MM.1S (cell line): ENCODE measurements around the gene CNOT6.

Experiments
- DNase-seq: peaks from one replicate; pipeline ENCODE4 v3.0.0-alpha.2; 2015
- H2AFZ ChIP-seq: fragments of 300-600 bp; sonication (generic); 2 replicates; pipeline ENCODE4 v1.6.0; 2016; ENCODE audit warnings: antibody characterized with exemption, low read length
- H3F3A ChIP-seq: fragments of 300-600 bp; sonication (generic); 2 replicates; pipeline ENCODE4 v1.6.1; 2016; ENCODE audit warnings: mild to moderate bottlenecking, antibody characterized with exemption, low read length, moderate library complexity, mixed read lengths; ENCODE audit not compliant: insufficient read depth
- H3K27ac ChIP-seq: fragments of 300-600 bp; sonication (generic); 2 replicates; pipeline ENCODE4 v1.5.1; 2016; ENCODE audit warnings: mild to moderate bottlenecking, low read length
- H3K27me3 ChIP-seq: fragments of 300-600 bp; sonication (generic); replicated peaks from 2 replicates; pipeline ENCODE4 v1.6.0; 2016; ENCODE audit warnings: low read length; ENCODE audit not compliant: insufficient read depth
- H3K36me3 ChIP-seq: fragments of 300-600 bp; sonication (generic); replicated peaks from 2 replicates; pipeline ENCODE4 v1.6.1; 2016; ENCODE audit warnings: mild to moderate bottlenecking, low read length, mixed read lengths; ENCODE audit not compliant: insufficient read depth
- H3K4me1 ChIP-seq: fragments of 300-600 bp; sonication (generic); 2 replicates; pipeline ENCODE4 v1.6.1; 2016; ENCODE audit warnings: low read length, mixed read lengths
- H3K4me2 ChIP-seq: fragments of 300-600 bp; sonication (generic); 2 replicates; pipeline ENCODE4 v1.6.0; 2016; ENCODE audit warnings: low read depth, low read length
- H3K4me3 ChIP-seq: fragments of 300-600 bp; sonication (generic); 2 replicates; pipeline ENCODE4 v1.5.1; 2016; ENCODE audit warnings: low read length, mixed read lengths
- H3K79me2 ChIP-seq: fragments of 300-600 bp; sonication (generic); 2 replicates; pipeline ENCODE4 v1.6.1; 2016; ENCODE audit warnings: mixed run types, low read length, mixed read lengths
- H3K9ac ChIP-seq: fragments of 300-600 bp; sonication (generic); 2 replicates; pipeline ENCODE4 v1.6.1; 2016; ENCODE audit warnings: low read length, mixed read lengths
- H3K9me2 ChIP-seq: fragments of 300-600 bp; sonication (generic); replicated peaks from 2 replicates; pipeline ENCODE4 v1.6.1; 2016; ENCODE audit warnings: mild to moderate bottlenecking, low read length, mixed read lengths; ENCODE audit not compliant: insufficient read depth
- H3K9me3 ChIP-seq: fragments of 300-600 bp; sonication (generic); replicated peaks from 2 replicates; pipeline ENCODE4 v1.6.1; 2016; ENCODE audit warnings: mild to moderate bottlenecking, low read length, mixed read lengths; ENCODE audit not compliant: insufficient read depth
- H4K20me1 ChIP-seq: fragments of 300-600 bp; sonication (generic); 2 replicates; pipeline ENCODE4 v1.6.1; 2016; ENCODE audit warnings: mild to moderate bottlenecking, low read length, moderate library complexity, mixed read lengths; ENCODE audit not compliant: insufficient read depth
- CTCF ChIP-seq: fragments of 300-600 bp; sonication (generic); IDR thresholded peaks from 2 replicates; pipeline ENCODE4 v1.5.1; 2016; ENCODE audit warnings: antibody characterized with exemption, low read length, mixed read lengths
- EZH2 ChIP-seq: fragments of 300-600 bp; sonication (generic); optimal IDR thresholded peaks from 2 replicates; pipeline ENCODE3; 2017; ENCODE audit warnings: low read depth, mild to moderate bottlenecking, antibody characterized with exemption, low read length, mixed read lengths
- EZH2phosphoT487 ChIP-seq: fragments of 300-600 bp; sonication (generic); IDR thresholded peaks from 2 replicates; pipeline ENCODE4 v1.6.1; 2018; ENCODE audit warnings: antibody characterized with exemption, low read length

CNOT6 gene

DNA sequence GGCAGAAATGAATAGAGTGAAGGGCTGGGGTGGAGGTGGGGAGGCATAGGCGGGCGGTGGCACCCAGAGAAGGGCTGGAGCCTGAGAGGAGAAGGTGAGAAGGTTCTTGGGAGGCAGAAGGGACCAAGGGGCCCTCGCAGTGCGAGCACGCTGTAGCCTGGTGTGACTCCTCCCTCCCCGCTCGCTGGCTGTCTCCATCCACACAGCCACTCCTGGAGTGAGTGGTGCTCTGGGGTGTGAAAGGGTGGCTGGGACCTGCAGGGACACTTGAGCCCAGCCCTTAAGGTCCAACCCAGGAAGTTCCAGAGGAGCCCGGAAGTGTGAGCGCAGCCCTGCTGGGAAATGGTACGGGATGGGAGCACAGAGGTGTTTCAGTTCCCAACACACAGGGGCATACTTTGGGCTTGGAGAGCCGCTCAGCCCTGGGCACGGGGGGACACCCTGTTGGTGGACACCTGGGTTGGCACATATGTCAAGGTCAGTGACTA lies 106.4 kb downstream of the CNOT6 start:
- Histone ChIP-seq H3K4me1 (no peaks in the 10 kb centered on the region), H3K9me3 (no peaks in the 10 kb centered on the region), H3K4me3 (no peak overlapping the region), H3K79me2 (no peaks in the 10 kb centered on the region), H3K9me2 (no peaks in the 10 kb centered on the region), H3K9ac (no peak overlapping the region), H4K20me1 (no peaks in the 10 kb centered on the region), H3K27me3 (peaks cover 78% of the 10 kb centered on the region), H3K27ac (no peak overlapping the region), H2AFZ (no peak overlapping the region), H3K36me3 (no peaks in the 10 kb centered on the region), H3K4me2 (no peak overlapping the region), H3F3A (no peaks in the 10 kb centered on the region)
- no peak for DNase-seq
- TF ChIP-seq EZH2 (no peak), CTCF (no peak), EZH2phosphoT487 (no peak)

DNA sequence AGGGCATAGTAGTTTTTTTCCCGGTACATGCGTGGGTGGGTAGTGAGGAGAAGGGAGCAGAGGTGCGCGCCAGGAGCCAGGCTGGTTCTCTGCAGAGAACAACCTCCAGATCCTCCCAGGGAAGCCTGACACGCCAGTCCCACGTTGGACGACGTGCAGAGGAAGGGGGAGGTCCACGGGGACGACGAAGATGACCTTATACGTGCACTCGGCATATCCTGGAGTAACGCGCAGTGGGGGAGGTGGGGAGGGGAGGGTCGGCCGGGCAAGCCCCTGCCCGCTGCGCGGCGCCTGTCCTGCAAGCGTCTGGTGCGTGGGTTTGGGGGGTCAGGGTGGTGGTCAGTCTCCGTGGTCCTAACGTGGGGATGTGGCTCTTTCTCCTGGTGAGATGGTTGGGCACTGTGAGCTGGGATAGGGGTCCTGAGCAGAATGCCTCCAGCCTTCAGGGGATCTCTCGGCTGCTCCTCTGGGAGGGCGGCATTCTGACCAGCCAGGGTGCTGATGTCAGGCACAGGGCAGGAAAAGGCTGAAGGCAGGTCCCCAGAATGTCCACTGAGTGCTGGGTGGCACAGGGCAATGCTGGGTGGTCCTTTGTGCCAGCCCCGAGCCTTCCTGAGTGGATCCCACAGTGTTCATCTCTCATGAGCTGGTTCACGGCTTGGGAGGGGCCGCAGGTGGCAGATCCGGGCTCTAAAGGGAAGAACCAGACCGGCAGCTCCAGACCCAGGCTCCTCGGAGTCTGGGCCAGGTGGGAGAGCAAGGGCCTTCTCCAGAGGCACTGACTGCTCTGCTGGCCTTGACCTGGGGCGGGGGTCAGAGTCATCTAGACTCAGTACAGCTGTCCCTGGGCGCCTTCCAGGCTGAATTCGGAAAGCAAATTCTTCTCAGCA lies 107.7 kb downstream of the CNOT6 start:
- Histone ChIP-seq H3K4me3 (no peak overlapping the region), H3K9me2 (no peaks in the 10 kb centered on the region), H3K79me2 (no peaks in the 10 kb centered on the region), H3K27me3 (peaks cover 69% of the 10 kb centered on the region), H3K9me3 (no peaks in the 10 kb centered on the region), H3K9ac (no peak overlapping the region), H3F3A (no peaks in the 10 kb centered on the region), H4K20me1 (no peaks in the 10 kb centered on the region), H3K36me3 (no peaks in the 10 kb centered on the region), H3K4me2 (no peak overlapping the region), H2AFZ (no peak overlapping the region), H3K27ac (no peak overlapping the region), H3K4me1 (no peaks in the 10 kb centered on the region)
- no peak for TF ChIP-seq EZH2
- no peak for DNase-seq

DNA sequence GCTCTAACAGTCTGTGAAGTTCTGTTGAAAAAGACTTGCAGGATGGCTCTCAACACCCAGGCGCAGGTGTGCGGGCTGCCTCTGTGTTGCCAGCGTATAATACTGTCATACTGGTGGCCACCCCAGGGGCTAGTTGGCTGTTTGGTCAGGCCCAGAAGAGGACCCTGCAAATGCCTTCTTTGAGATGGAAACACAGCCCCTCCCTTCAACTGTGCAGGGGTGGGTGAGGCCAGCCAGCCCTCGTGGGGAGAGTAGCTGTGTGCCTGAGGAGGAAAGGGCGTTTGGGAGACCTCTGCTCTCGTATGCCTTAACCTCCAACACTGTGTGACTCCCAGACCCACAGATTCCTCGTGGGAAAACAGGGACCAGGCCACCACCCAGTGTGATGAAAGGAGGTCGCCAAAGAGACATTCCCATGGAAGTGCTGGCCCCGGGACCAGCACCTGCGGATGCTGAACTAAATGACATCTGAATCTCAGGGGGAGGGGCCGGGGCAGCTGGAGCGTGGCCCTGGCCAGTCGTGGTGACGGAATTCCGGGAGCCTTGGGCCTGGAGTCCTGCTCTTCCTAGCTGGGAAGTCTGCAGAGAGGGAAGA lies 108.4 kb downstream of the CNOT6 start:
- H3K9me2 ChIP-seq = no peaks in the 10 kb centered on the region
- no peaks in the 10 kb centered on the region for H3F3A ChIP-seq
- no peaks in the 10 kb centered on the region for H3K4me1 ChIP-seq
- H2AFZ ChIP-seq = no peak overlapping the region
- no peak overlapping the region for H3K9ac ChIP-seq
- H3K79me2 ChIP-seq = no peaks in the 10 kb centered on the region
- no peak overlapping the region for H3K27ac ChIP-seq
- H3K4me3 ChIP-seq = no peak overlapping the region
- H3K27me3 ChIP-seq = peaks cover 62% of the 10 kb centered on the region
- no peaks in the 10 kb centered on the region for H3K9me3 ChIP-seq
- no peak overlapping the region for H3K4me2 ChIP-seq
- DNase-seq = no peak
- H3K36me3 ChIP-seq = no peaks in the 10 kb centered on the region
- no peaks in the 10 kb centered on the region for H4K20me1 ChIP-seq
- TF ChIP-seq EZH2 = no peak
- TF ChIP-seq CTCF = no peak
- no peak for TF ChIP-seq EZH2phosphoT487
